B cell (primary cell): ENCODE measurements around the gene DDR2. TPM values are rescaled to one million over a fixed set of nuclear protein-coding genes. Genes with fewer than 3 reads are reported as not detected.

Experiments
- ATAC-seq: fragments of 200-7000 bp; cut with Tn5 transposase; one replicate; pipeline ENCODE4 v1.10.0; 2021; ENCODE audit warnings: low read depth, mild to moderate bottlenecking, moderate number of reproducible peaks, moderate library complexity
- CTCF ChIA-PET: fragments of 350-600 bp; sonication (Branson Sonifier 250); formaldehyde crosslinking; loops from one replicate; lab custom pipeline; 2021; ENCODE audit warnings: antibody characterized with exemption, inconsistent platforms; lab: Charles Lee
- POLR2A ChIA-PET: fragments of 350-600 bp; sonication (Branson Sonifier 250); formaldehyde crosslinking; loops from one replicate; lab custom pipeline; 2021; ENCODE audit warnings: antibody characterized with exemption; lab: Charles Lee
- DNase-seq: peaks from one replicate; pipeline ENCODE4 v3.0.0; 2013
- H2AFZ ChIP-seq: 2 replicates; pipeline ENCODE4 v1.6.1; 2012; ENCODE audit warnings: mild to moderate bottlenecking, low read depth, low read length; ENCODE audit not compliant: insufficient read depth, poor library complexity, severe bottlenecking
- H3K27ac ChIP-seq, 2 donors: 1 replicate in 1 of 2; 2 replicates in 1 of 2; pipeline ENCODE4 v1.5.1; 2012 to 2013; ENCODE audit warnings: low read length in 2 of 2, mild to moderate bottlenecking in 2 of 2, moderate library complexity in 1 of 2
- H3K27me3 ChIP-seq, 4 experiments: fragments of 200-600 bp in 1 of 4; sonication (generic) in 1 of 4; replicated peaks in 1 of 4; 1 replicate in 2 of 4; 2 replicates in 2 of 4; pipeline versions ENCODE4 v1.6.1 to v1.7.0; 2013 to 2016; ENCODE audit warnings: low read length in 3 of 4, mild to moderate bottlenecking in 2 of 4, mixed read lengths in 1 of 4, moderate library complexity in 1 of 4; ENCODE audit not compliant: insufficient read depth in 4 of 4, control insufficient read depth in 3 of 4; ENCODE audit errors: control extremely low read depth in 1 of 4
- H3K36me3 ChIP-seq, 2 experiments: replicated peaks in 1 of 2; 1 replicate in 1 of 2; 2 replicates in 1 of 2; pipeline versions ENCODE4 v1.6.1 to v1.7.1; 2013; ENCODE audit warnings: low read length in 1 of 2; ENCODE audit not compliant: insufficient read depth in 2 of 2, control insufficient read depth in 1 of 2; ENCODE audit errors: control extremely low read depth in 1 of 2, extremely low read depth in 1 of 2
- H3K4me1 ChIP-seq, 2 donors: fragments of 200-600 bp in 1 of 2; sonication (generic) in 1 of 2; 1 replicate in 1 of 2; 2 replicates in 1 of 2; pipeline versions ENCODE4 v1.5.1 to v1.6.1; 2013 to 2017; ENCODE audit warnings: low read length in 2 of 2; ENCODE audit not compliant: control insufficient read depth in 2 of 2, insufficient read depth in 2 of 2
- H3K4me2 ChIP-seq: replicated peaks from 2 replicates; pipeline ENCODE3; 2012; ENCODE audit warnings: mild to moderate bottlenecking, low read depth, low read length; ENCODE audit not compliant: poor library complexity, severe bottlenecking
- H3K4me3 ChIP-seq, 5 experiments: fragments of 200-600 bp in 1 of 5; sonication (generic) in 1 of 5; 1 replicate in 3 of 5; 2 replicates in 2 of 5; pipeline versions ENCODE4 v1.5.1 to v1.7.0; 2011 to 2016; ENCODE audit warnings: low read length in 4 of 5, mild to moderate bottlenecking in 4 of 5, low read depth in 2 of 5, control low read depth in 1 of 5, moderate library complexity in 1 of 5; ENCODE audit not compliant: insufficient read depth in 1 of 5; ENCODE audit errors: control extremely low read depth in 1 of 5, extremely low read depth in 1 of 5
- H3K79me2 ChIP-seq: fragments of 200-600 bp; sonication (generic); one replicate; pipeline ENCODE4 v1.6.0; 2016; ENCODE audit warnings: low read length; ENCODE audit not compliant: control insufficient read depth, insufficient read depth
- H3K9ac ChIP-seq: fragments of 200-600 bp; sonication (generic); 2 replicates; pipeline ENCODE4 v1.6.1; 2017; ENCODE audit warnings: mild to moderate bottlenecking, low read length, moderate library complexity
- H3K9me3 ChIP-seq, 3 donors: one replicate each; pipeline versions ENCODE4 v1.6.1 to v1.7.1; 2013; ENCODE audit warnings: low read length in 2 of 3; ENCODE audit not compliant: control insufficient read depth in 2 of 3, insufficient read depth in 1 of 3; ENCODE audit errors: control extremely low read depth in 1 of 3
- H4K20me1 ChIP-seq: 2 replicates; pipeline ENCODE4 v1.6.0; 2012; ENCODE audit warnings: mild to moderate bottlenecking, low read length; ENCODE audit not compliant: insufficient read depth, control insufficient read depth, poor library complexity, severe bottlenecking
- H3K27ac Mint-ChIP-seq: one replicate; pipeline ENCODE4 v1.8.0; 2021; ENCODE audit warnings: mixed read lengths
- H3K27me3 Mint-ChIP-seq: one replicate; pipeline ENCODE4 v1.8.0; 2021; ENCODE audit warnings: mixed read lengths
- H3K4me1 Mint-ChIP-seq: one replicate; pipeline ENCODE4 v1.8.0; 2021; ENCODE audit warnings: mixed read lengths
- H3K4me3 Mint-ChIP-seq: one replicate; pipeline ENCODE4 v1.8.0; 2021; ENCODE audit warnings: mixed read lengths
- H3K9me3 Mint-ChIP-seq: one replicate; pipeline ENCODE4 v1.8.0; 2022; ENCODE audit warnings: mixed read lengths; ENCODE audit not compliant: insufficient read depth
- EZH2 ChIP-seq: IDR thresholded peaks from 2 replicates; pipeline ENCODE4 v1.6.1; 2012; ENCODE audit warnings: borderline replicate concordance, low read depth, mild to moderate bottlenecking, moderate library complexity, low read length; ENCODE audit not compliant: insufficient read depth, poor library complexity, severe bottlenecking
- WGBS: methylation state at CpG from one replicate; pipeline ENCODE4 v1.1.5; 2013; ENCODE audit warnings: missing lambda C conversion rate; ENCODE audit not compliant: insufficient coverage; 5-methylcytosine and 5-hydroxymethylcytosine counted together
- intact Hi-C: fragments of 100-400 bp; cut with micrococcal nuclease; formaldehyde crosslinking; loops from one replicate; pipeline ENCODE4 v1.10.0; 2022
- polyA plus RNA-seq: library from polyadenylated mRNA; depleted of rRNA; stranded (reverse); fragments of >200 nt; gene quantifications from 2 replicates; pipeline ENCODE4 v1.2.3, GENCODE V29; 2012
- total RNA-seq, 2 donors: library from RNA; stranded (reverse); fragments of 120-200 nt in 1 of 2; gene quantifications; 1 replicate in 1 of 2; 2 replicates in 1 of 2; pipeline versions ENCODE4 v1.2.3 to v1.2.4, GENCODE V29; 2013 to 2022
- TF ChIP-seq, protein P1 (sequence below): fragments of 200-600 bp; IDR thresholded peaks from one replicate; pipeline ENCODE4 v1.8.0; 2022; ENCODE audit warnings: antibody characterized with exemption, mild to moderate bottlenecking

DDR2 gene
- total and polyA plus RNA-seq, 2 donors (not counting 1 experiment from before 2014, with no cell fraction given): 0.12 to 0.24 TPM

DNA sequence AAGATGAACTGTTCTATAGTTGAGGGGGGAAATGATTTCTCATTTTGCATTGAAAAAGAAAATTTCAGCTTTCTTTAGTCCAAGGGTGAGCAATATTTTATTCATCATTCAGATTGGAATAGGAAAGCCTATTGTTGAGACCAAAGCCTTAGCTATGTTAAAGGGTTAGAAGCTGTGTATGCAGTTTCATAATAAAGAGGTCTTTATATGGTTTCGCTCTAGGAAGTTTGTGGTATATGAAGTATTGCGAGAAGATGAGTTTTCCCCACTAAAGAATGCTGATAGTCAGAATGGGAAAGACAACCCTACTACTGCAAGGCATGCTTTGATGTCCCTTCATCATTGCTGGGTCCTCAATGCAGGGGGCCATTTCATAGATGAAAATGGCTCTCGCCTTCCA lies 42.2 kb upstream of the DDR2 start:
- ChIA-PET CTCF (interaction anchor here (0.7 kb wide), 2 partner anchors 41 to 256 kb away, joined by 4 to 5 read pairs; no protein-coding TSS in a partner anchor), POLR2A (no interaction called here)
- H3K27me3 ChIP-seq: no peaks in the 10 kb centered on the region
- no peaks in the 10 kb centered on the region for H3K9me3 ChIP-seq
- H4K20me1 ChIP-seq: no peaks in the 10 kb centered on the region
- no peak overlapping the region for H3K9ac ChIP-seq
- WGBS: 100% methylated on average over 1 of the region's 3 CpGs
- ATAC-seq: no peak
- TF ChIP-seq EZH2: no peak
- TF ChIP-seq, protein P1, sequence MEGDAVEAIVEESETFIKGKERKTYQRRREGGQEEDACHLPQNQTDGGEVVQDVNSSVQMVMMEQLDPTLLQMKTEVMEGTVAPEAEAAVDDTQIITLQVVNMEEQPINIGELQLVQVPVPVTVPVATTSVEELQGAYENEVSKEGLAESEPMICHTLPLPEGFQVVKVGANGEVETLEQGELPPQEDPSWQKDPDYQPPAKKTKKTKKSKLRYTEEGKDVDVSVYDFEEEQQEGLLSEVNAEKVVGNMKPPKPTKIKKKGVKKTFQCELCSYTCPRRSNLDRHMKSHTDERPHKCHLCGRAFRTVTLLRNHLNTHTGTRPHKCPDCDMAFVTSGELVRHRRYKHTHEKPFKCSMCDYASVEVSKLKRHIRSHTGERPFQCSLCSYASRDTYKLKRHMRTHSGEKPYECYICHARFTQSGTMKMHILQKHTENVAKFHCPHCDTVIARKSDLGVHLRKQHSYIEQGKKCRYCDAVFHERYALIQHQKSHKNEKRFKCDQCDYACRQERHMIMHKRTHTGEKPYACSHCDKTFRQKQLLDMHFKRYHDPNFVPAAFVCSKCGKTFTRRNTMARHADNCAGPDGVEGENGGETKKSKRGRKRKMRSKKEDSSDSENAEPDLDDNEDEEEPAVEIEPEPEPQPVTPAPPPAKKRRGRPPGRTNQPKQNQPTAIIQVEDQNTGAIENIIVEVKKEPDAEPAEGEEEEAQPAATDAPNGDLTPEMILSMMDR: no peak
- Mint-ChIP-seq H3K27ac (no peak overlapping the region), H3K9me3 (no peaks in the 10 kb centered on the region), H3K27me3 (no peaks in the 10 kb centered on the region), H3K4me1 (no peaks in the 10 kb centered on the region), H3K4me3 (no peak overlapping the region)
- H3K36me3 ChIP-seq: peaks cover 2 to 13% of the 10 kb centered on the region in 2 experiments
- no peak overlapping the region for H3K4me2 ChIP-seq
- H3K79me2 ChIP-seq: no peaks in the 10 kb centered on the region
- no peak for DNase-seq
- intact Hi-C loops: no loop called here
- H3K27ac ChIP-seq: no peak overlapping the region
- no peak overlapping the region for H3K4me3 ChIP-seq
- H2AFZ ChIP-seq: no peak overlapping the region
- no peaks in the 10 kb centered on the region for H3K4me1 ChIP-seq

DNA sequence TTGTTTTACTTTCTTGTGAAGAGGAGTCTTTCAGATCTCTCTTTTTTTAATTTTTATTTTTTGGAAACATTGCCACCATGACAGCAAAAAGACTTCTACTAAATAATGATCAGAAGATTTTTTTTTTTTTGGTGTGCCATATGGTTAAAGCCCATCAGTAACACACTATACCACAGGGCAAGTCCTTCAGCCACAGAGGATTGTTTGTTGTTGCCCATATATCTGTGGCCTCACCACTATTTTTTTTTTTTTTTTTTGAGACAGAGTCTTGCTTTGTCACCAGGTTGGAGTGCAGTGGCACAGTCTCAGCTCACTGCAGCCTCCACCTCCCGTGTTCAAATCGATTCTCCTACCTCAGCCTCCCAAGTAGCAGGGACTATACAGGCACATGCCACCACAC lies 41.6 kb upstream of the DDR2 start:
- no CpG with 5 or more reads among the region's 2 CpGs for WGBS
- intact Hi-C loops: no loop called here
- no peak for DNase-seq

More for the DNA sequence above, 41.6 kb upstream of the DDR2 start:
- Mint-ChIP-seq H3K27ac (no peak overlapping the region), H3K27me3 (no peaks in the 10 kb centered on the region), H3K4me3 (no peak overlapping the region), H3K9me3 (no peaks in the 10 kb centered on the region), H3K4me1 (no peaks in the 10 kb centered on the region)
- Histone ChIP-seq H3K4me2 (no peak overlapping the region), H3K79me2 (no peaks in the 10 kb centered on the region), H3K36me3 (peaks cover 2 to 13% of the 10 kb centered on the region in 2 experiments), H4K20me1 (no peaks in the 10 kb centered on the region), H3K9me3 (no peaks in the 10 kb centered on the region), H3K27me3 (no peaks in the 10 kb centered on the region), H3K9ac (no peak overlapping the region), H3K27ac (no peak overlapping the region), H2AFZ (no peak overlapping the region), H3K4me3 (no peak overlapping the region), H3K4me1 (no peaks in the 10 kb centered on the region)
- ChIA-PET CTCF (interaction anchor here (0.7 kb wide), 2 partner anchors 40 to 256 kb away, joined by 4 to 5 read pairs; no protein-coding TSS in a partner anchor), POLR2A (no interaction called here)
- no peak for TF ChIP-seq EZH2
- TF ChIP-seq, protein P1: no peak
- no peak for ATAC-seq
